CD4-positive, alpha-beta T cell (primary cell): ENCODE data around the gene SVIL. TPM values are rescaled to one million over a fixed set of nuclear protein-coding genes. Genes with fewer than 3 reads are reported as not detected.

Experiments
- ATAC-seq: fragments of 200-7000 bp; cut with Tn5 transposase; one replicate; pipeline ENCODE4 v1.10.0; 2022; ENCODE audit warnings: mild to moderate bottlenecking; ENCODE audit not compliant: poor library complexity
- CTCF ChIA-PET: fragments of 350-600 bp; sonication (Branson Sonifier 250); formaldehyde crosslinking; loops from one replicate; lab custom pipeline; 2021; ENCODE audit warnings: antibody characterized with exemption, inconsistent platforms; lab: Charles Lee
- POLR2A ChIA-PET: fragments of 350-600 bp; sonication (Branson Sonifier 250); formaldehyde crosslinking; loops from one replicate; lab custom pipeline; 2021; ENCODE audit warnings: antibody characterized with exemption, inconsistent platforms; lab: Charles Lee
- DNase-seq, 14 experiments: peaks; one replicate each; pipeline ENCODE4 v3.0.0-alpha.2; 2013 to 2020; ENCODE audit warnings: mixed read lengths in 2 of 14
- H3K27ac ChIP-seq, 2 donors: one replicate each; pipeline versions ENCODE4 v1.5.1 to v1.7.0; 2013; ENCODE audit warnings: low read length in 2 of 2, low read depth in 1 of 2, mild to moderate bottlenecking in 1 of 2
- H3K27me3 ChIP-seq, 2 experiments: 1 replicate in 1 of 2; 2 replicates in 1 of 2; pipeline versions ENCODE4 v1.6.1 to v1.7.0; 2013; ENCODE audit warnings: low read length in 2 of 2, control low read depth in 1 of 2, mild to moderate bottlenecking in 1 of 2, moderate library complexity in 1 of 2; ENCODE audit not compliant: insufficient read depth in 2 of 2, control insufficient read depth in 1 of 2
- H3K36me3 ChIP-seq: one replicate; pipeline ENCODE4 v1.6.1; 2013; ENCODE audit warnings: low read length, control low read depth; ENCODE audit not compliant: insufficient read depth
- H3K4me1 ChIP-seq: one replicate; pipeline ENCODE4 v1.6.1; 2013; ENCODE audit warnings: low read length, control low read depth; ENCODE audit not compliant: insufficient read depth
- H3K4me3 ChIP-seq: one replicate; pipeline ENCODE4 v1.5.1; 2013; ENCODE audit warnings: mild to moderate bottlenecking, low read length, moderate library complexity
- H3K9me3 ChIP-seq, 2 experiments: 1 replicate in 1 of 2; 2 replicates in 1 of 2; pipeline versions ENCODE4 v1.6.1 to v1.7.0; 2013; ENCODE audit warnings: low read length in 2 of 2, mild to moderate bottlenecking in 2 of 2, control low read depth in 1 of 2, moderate library complexity in 1 of 2; ENCODE audit not compliant: control insufficient read depth in 1 of 2, insufficient read depth in 1 of 2
- H3K27ac Mint-ChIP-seq: one replicate; pipeline ENCODE4 v1.8.0; 2020; ENCODE audit warnings: mixed read lengths
- H3K27me3 Mint-ChIP-seq: one replicate; pipeline ENCODE4 v1.8.0; 2021; ENCODE audit warnings: mixed read lengths
- H3K36me3 Mint-ChIP-seq: one replicate; pipeline ENCODE4 v1.8.0; 2021; ENCODE audit warnings: low read depth, mixed read lengths
- H3K4me1 Mint-ChIP-seq: one replicate; pipeline ENCODE4 v1.8.0; 2021; ENCODE audit warnings: low read depth, mixed read lengths
- H3K4me3 Mint-ChIP-seq: one replicate; pipeline ENCODE4 v1.8.0; 2020; ENCODE audit warnings: mild to moderate bottlenecking, mixed read lengths
- H3K9me3 Mint-ChIP-seq: one replicate; pipeline ENCODE4 v1.8.0; 2020; ENCODE audit warnings: mixed read lengths
- CTCF ChIP-seq: fragments of 200-600 bp; IDR thresholded peaks from one replicate; pipeline ENCODE4 v1.8.0; 2022; ENCODE audit warnings: antibody characterized with exemption, mild to moderate bottlenecking
- intact Hi-C, 2 experiments: fragments of 100-400 bp; cut with DNase I in 1 of 2; cut with micrococcal nuclease in 1 of 2; formaldehyde crosslinking; loops; one replicate each; pipeline versions ENCODE4 v1.15.1 to v1.9.0; 2023 to 2025; cut with DNase I, micrococcal nuclease
- total RNA-seq, 174 experiments: library from RNA in 2 of 174; stranded (reverse) in 2 of 174; gene quantifications; one replicate each; pipeline ENCODE4 v1.2.3 and lab custom pipeline; 2021 to 2026

SVIL gene
- total RNA-seq, 2 experiments from 2014 or later: 38.5 to 40.3 TPM

DNA sequence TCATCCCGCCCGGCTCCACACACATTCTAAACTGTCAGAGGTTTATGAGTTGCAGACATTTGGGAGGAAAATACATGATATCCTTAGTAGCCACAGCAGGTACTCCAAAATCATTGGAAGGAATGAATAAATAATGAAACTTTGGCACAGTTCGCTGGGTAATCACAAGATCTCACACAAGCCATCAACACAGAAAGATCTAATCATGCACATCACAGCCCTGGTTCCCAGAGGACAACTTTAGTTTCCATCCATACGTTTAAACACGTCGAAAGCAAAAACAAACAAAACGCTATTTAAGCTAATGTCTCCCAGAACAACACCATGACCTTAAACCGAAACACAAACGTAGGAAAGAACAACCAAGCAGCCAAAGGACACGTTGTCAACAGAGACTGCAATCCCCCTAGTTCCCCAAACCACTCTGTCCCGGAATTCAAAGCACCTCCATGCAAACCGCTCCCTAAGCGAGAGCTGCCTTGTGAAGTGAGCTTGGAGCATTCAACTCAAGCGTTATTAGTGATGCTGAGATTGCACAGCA is 12.3 kb downstream of the SVIL start:
- Histone ChIP-seq H3K4me3 (no peak overlapping the region), H3K27ac (no peak overlapping the region), H3K4me1 (no peaks in the 10 kb centered on the region), H3K36me3 (no peaks in the 10 kb centered on the region), H3K27me3 (no peaks in the 10 kb centered on the region), H3K9me3 (no peaks in the 10 kb centered on the region)
- ChIA-PET CTCF (interaction anchor here (0.7 kb wide), 1 partner anchor 103 kb away, joined by 3 read pairs; no protein-coding TSS in a partner anchor), POLR2A (no interaction called here)
- H3K9me3 Mint-ChIP-seq: no peaks in the 10 kb centered on the region
- H3K4me1 Mint-ChIP-seq: peaks cover 16% of the 10 kb centered on the region
- H3K27ac Mint-ChIP-seq: no peak overlapping the region
- H3K4me3 Mint-ChIP-seq: no peak overlapping the region
- ATAC-seq (no peak), DNase-seq (no peak)
- TF ChIP-seq CTCF: no peak
- H3K27me3 Mint-ChIP-seq: no peaks in the 10 kb centered on the region
- intact Hi-C loops: no loop called here
- H3K36me3 Mint-ChIP-seq: no peaks in the 10 kb centered on the region

DNA sequence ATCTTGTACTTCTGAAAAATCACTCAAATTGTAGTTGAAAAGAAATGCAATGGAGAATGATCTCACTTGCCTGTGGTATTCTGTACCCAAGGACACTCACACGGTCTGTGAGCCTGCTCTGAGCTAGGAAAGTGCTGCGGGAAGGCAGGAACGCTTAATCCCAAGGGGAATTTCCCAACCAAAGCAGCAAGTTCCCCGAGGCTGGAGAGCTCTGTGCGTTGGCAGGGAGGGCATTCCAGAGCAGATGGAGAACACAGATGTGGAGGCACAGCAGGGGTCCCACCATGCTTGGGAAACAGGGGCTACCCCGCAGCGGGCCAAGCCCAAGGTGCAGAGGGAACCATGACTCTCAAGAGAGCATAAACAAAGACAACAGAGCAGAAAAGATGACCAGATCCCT is 13.6 kb downstream of the SVIL start:
- Mint-ChIP-seq H3K27me3 (no peaks in the 10 kb centered on the region), H3K4me1 (peaks cover 18% of the 10 kb centered on the region), H3K9me3 (no peaks in the 10 kb centered on the region), H3K36me3 (no peaks in the 10 kb centered on the region), H3K4me3 (no peak overlapping the region), H3K27ac (no peak overlapping the region)
- intact Hi-C loops: no loop called here
- ATAC-seq: no peak
- DNase-seq: no peak
- ChIA-PET POLR2A (no interaction called here), CTCF (no interaction called here)
- H3K9me3 ChIP-seq: no peaks in the 10 kb centered on the region
- no peak for TF ChIP-seq CTCF
- no peaks in the 10 kb centered on the region for H3K4me1 ChIP-seq
- no peak overlapping the region for H3K27ac ChIP-seq
- H3K4me3 ChIP-seq: no peak overlapping the region
- H3K36me3 ChIP-seq: no peaks in the 10 kb centered on the region
- no peaks in the 10 kb centered on the region for H3K27me3 ChIP-seq

DNA sequence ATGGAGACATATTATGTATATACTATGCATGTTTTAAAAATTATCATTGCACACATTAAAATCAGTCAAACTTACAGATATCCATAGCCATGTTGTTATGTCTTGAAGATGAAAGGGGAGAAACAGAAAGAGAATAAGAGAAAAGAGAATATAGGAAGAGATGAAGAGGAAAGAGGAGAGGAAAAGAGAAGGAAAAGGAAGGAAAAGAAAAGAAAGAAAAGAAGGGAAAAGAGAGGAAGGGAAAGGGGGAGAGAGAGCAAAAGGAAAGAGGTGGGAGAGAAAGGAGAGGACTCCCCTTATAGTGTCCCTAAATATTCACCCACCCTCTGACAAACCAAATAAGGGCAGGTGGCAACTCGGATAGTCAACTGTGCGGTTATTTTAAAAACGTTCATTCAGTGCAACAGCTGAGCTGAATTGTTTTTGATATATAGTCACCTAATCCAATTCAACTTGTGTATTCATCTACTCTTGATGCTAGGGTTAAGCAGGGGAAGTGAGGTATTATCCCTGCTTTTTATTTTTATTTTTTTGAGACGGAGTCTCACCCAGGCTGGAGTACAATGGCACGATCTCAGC is 14.6 kb downstream of the SVIL start:
- ATAC-seq (no peak), DNase-seq (no peak)
- H3K4me1 Mint-ChIP-seq: peaks cover 26% of the 10 kb centered on the region
- peak overlapping the region; percentile 8 for H3K27ac Mint-ChIP-seq
- H3K36me3 ChIP-seq: no peaks in the 10 kb centered on the region
- CTCF ChIA-PET: interaction anchor here (1.0 kb wide), 2 partner anchors 8 to 16 kb away, joined by 3 to 5 read pairs; no protein-coding TSS in a partner anchor
- POLR2A ChIA-PET: no interaction called here
- TF ChIP-seq CTCF: no peak
- no peaks in the 10 kb centered on the region for H3K27me3 Mint-ChIP-seq
- no peaks in the 10 kb centered on the region for H3K27me3 ChIP-seq
- no peaks in the 10 kb centered on the region for H3K9me3 ChIP-seq
- no peak overlapping the region for H3K4me3 ChIP-seq
- intact Hi-C loops: no loop called here
- no peaks in the 10 kb centered on the region for H3K4me1 ChIP-seq
- H3K36me3 Mint-ChIP-seq: no peaks in the 10 kb centered on the region
- H3K4me3 Mint-ChIP-seq: no peak overlapping the region
- no peak overlapping the region for H3K27ac ChIP-seq
- no peaks in the 10 kb centered on the region for H3K9me3 Mint-ChIP-seq
